Activated CD4-positive, alpha-beta T cell treated with anti-CD3 and anti-CD28 coated beads, Interleukin-2, amount 50 U/mL, for 4 hours (primary cell): ENCODE measurements around the gene WDR93.
"Not testable (repeated sequence)": the region's sequence is repeated elsewhere in the genome, so short reads cannot be mapped to it uniquely, and the experiment has no call there.

Experiments used
- DNase-seq, 2 experiments: peaks; one replicate each; pipeline ENCODE4 v3.0.0-alpha.2; 2020

Gene WDR93

GRCh38 chr15:89775815-89776214, 85.2 kb downstream of the WDR93 start:
- no peak for DNase-seq

GRCh38 chr15:89776274-89777072, 85.9 kb downstream of the WDR93 start, which contains the start of gene MESP2:
Gene MESP2 (plus strand): TSS chr15:89776332. CDS start chr15:89776358, 26 bp downstream.
- peak; percentile 15 to 18 for DNase-seq

GRCh38 chr15:89777073-89777751, 86.6 kb downstream of the WDR93 start:
- DNase-seq: no peak

- DNase-seq: no peak
Measured at GRCh38 chr15:89777782-89778380, 87.3 kb downstream of the WDR93 start.

- DNase-seq: no peak
Measured at GRCh38 chr15:89778861-89779260, 88.2 kb downstream of the WDR93 start.

- DNase-seq: no peak
Measured at GRCh38 chr15:89780601-89781000, 90.0 kb downstream of the WDR93 start.

GRCh38 chr15:89781055-89781454, 90.4 kb downstream of the WDR93 start:
- DNase-seq: no peak

GRCh38 chr15:89781891-89782618, 91.4 kb downstream of the WDR93 start:
- DNase-seq: no peak

- DNase-seq: not testable (repeated sequence)
Measured at GRCh38 chr15:89782619-89782950, 92.0 kb downstream of the WDR93 start.

- no peak for DNase-seq
Measured at GRCh38 chr15:89783111-89783860, 92.7 kb downstream of the WDR93 start.

GRCh38 chr15:89783861-89784685, 93.5 kb downstream of the WDR93 start:
- DNase-seq: no peak

GRCh38 chr15:89784686-89784960, 94.0 kb downstream of the WDR93 start:
- no peak for DNase-seq

- DNase-seq: no peak
Measured at GRCh38 chr15:89785064-89785773, 94.6 kb downstream of the WDR93 start.

GRCh38 chr15:89785774-89786140, 95.1 kb downstream of the WDR93 start:
- no peak for DNase-seq

GRCh38 chr15:89787944-89788343, 97.3 kb downstream of the WDR93 start:
- no peak for DNase-seq

- not testable (repeated sequence) for DNase-seq
Measured at GRCh38 chr15:89788585-89788984, 98.0 kb downstream of the WDR93 start.

GRCh38 chr15:89790206-89790605, 99.6 kb downstream of the WDR93 start:
- DNase-seq: no peak

GRCh38 chr15:89790661-89791060, 100.0 kb downstream of the WDR93 start:
- DNase-seq: no peak

- DNase-seq: no peak
Measured at GRCh38 chr15:89792106-89792805, 101.6 kb downstream of the WDR93 start.
